BLaER1 treated with 17β-estradiol and CSF1 and Interleukin-3, amounts not matched to agents 10 nM and 100 nM (cell line): ENCODE data around the gene CAP1.
A peak's percentile ranks its signal among the peaks of the same experiment; 100 is the strongest.

ENCODE experiments used
- H3K27ac ChIP-seq, 11 experiments: shearing (Covaris generic); formaldehyde crosslinking; 2 replicates each; pipeline ENCODE4 v1.8.1; 2022
- H3K27me3 ChIP-seq, 11 experiments: shearing (Covaris generic); formaldehyde crosslinking; 2 replicates each; pipeline ENCODE4 v1.8.1; 2022
- H3K36me3 ChIP-seq, 11 experiments: shearing (Covaris generic); formaldehyde crosslinking; 2 replicates each; pipeline ENCODE4 v1.8.1; 2022
- H3K4me1 ChIP-seq, 10 experiments: shearing (Covaris generic); formaldehyde crosslinking; 2 replicates each; pipeline ENCODE4 v1.8.1; 2022
- H3K4me2 ChIP-seq, 11 experiments: shearing (Covaris generic); formaldehyde crosslinking; 2 replicates each; pipeline ENCODE4 v1.8.1; 2022
- H3K4me3 ChIP-seq, 10 experiments: shearing (Covaris generic); formaldehyde crosslinking; 2 replicates each; pipeline ENCODE4 v1.8.1; 2022
- H3K9ac ChIP-seq, 11 experiments: shearing (Covaris generic); formaldehyde crosslinking; 2 replicates each; pipeline ENCODE4 v1.8.1; 2022
- H3K9me3 ChIP-seq, 11 experiments: shearing (Covaris generic); formaldehyde crosslinking; replicated peaks in 1 of 11; 2 replicates each; pipeline ENCODE4 v1.8.1; 2022
- H4K20me1 ChIP-seq, 11 experiments: shearing (Covaris generic); formaldehyde crosslinking; 2 replicates each; pipeline ENCODE4 v1.8.1; 2022
- Cebpa-rat ChIP-seq, 11 experiments: shearing (Covaris generic); IDR thresholded peaks; 2 replicates each; pipeline ENCODE4 v1.8.1; 2022

Gene CAP1

DNA sequence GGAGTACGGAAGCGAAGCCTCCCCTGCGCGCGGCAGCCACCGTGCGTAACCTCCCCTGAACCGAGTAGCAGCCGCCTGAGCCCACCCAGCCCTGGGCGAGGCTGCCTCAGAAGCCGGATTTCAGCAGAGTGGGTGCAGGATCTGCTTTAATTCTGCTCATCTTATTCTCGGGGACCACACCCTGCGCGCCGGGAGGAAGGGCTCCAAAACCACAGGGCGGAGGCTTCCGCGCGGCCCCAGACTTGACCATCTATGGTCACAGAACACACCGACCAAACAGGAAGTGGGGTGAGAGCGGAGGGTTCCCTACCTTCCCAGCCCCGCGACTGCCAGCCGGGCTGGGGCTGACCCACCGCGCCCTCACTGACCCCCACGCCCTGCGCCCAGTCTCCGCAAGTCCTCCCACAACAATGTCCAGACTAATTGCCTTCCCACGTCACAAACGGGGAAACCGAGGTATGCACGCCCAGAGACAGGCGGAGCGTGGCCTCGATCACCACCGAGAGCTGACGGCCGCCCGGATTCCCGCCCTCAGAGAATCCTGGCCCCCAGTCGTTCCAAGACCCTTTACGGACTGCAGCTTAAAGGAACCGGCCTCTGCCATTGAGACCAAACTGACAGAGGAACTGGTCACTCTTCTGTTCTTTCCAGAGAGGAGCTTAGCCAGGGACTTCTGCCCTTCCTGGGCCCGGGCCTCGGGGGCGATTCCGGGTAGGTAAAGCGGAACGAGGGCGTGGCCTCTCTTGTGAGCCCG, 595 bp upstream of the CAP1 start:
- Histone ChIP-seq H3K4me2 (peak overlapping the region; percentile 65 to 92 (median 89)), H3K9me3 (no peaks in the 10 kb centered on the region), H3K9ac (peak overlapping the region; percentile 92 to 98 (median 97)), H3K27ac (peak overlapping the region; percentile 93 to 99 (median 98)), H4K20me1 (peaks cover 30 to 39% (median 36%) of the 10 kb centered on the region in 11 experiments; a peak in 21 of 22 replicates), H3K4me1 (peaks cover 68 to 79% (median 75%) of the 10 kb centered on the region in 10 experiments), H3K27me3 (no peaks in the 10 kb centered on the region), H3K36me3 (peaks cover 22 to 38% (median 31%) of the 10 kb centered on the region in 11 experiments), H3K4me3 (peak overlapping the region; percentile 70 to 100 (median 98))
- no peak for TF ChIP-seq Cebpa-rat (IDR thresholded peaks at IDR 0.05)

DNA sequence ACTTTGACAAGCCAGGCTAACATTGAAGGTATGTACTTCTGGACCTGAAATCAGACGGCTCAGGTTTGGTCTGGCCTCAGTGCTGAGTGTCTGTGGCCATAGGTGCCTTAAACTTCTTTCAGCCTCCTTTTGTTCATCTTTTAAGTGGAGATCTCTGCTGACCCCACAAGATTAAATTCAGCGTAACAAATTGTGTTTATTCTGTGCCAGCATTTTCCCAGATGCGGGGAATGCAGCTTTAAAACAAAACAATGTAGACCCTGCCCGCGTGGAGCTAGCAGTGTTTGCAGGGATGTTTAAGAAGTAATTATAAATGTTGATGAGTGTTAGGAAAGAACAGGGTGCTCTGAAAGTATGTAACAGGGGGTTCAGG, 923 bp downstream of the CAP1 start:
- Histone ChIP-seq H4K20me1 (peaks cover 45 to 54% (median 51%) of the 10 kb centered on the region in 11 experiments; a peak in 21 of 22 replicates), H3K4me2 (peak overlapping the region; percentile 84 to 100 (median 94))

DNA sequence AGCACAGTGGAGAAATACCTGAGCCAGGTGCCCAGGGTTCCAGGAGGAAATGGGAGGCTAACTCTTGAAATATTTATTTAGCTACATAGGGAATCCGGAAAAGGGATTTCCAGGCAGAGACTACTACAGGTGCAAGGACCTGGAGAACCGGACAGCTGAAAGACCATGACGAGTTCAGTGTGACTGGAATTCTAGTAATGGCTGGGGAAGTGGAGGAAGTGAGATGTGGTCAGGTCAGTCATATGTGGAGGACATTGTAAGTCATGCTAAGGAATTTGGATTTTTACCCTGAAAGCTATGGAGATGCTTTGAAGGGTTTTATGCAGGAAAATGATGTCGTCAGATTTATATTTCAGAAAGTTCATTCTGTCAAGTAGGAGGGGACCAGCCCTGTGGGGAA, 1.8 kb downstream of the CAP1 start:
- Histone ChIP-seq H3K36me3 (peaks cover 44 to 62% (median 55%) of the 10 kb centered on the region in 11 experiments), H3K4me3 (peak overlapping the region; percentile 70 to 100 (median 98)), H4K20me1 (peaks cover 53 to 63% (median 59%) of the 10 kb centered on the region in 11 experiments; a peak in 21 of 22 replicates), H3K4me1 (peaks cover 50 to 76% (median 66%) of the 10 kb centered on the region in 10 experiments), H3K27me3 (no peaks in the 10 kb centered on the region), H3K27ac (peak overlapping the region in 9 of 11 experiments; percentile 93 to 99 (median 98); a peak in 17 of 22 replicates), H3K9me3 (no peaks in the 10 kb centered on the region), H3K4me2 (peak overlapping the region; percentile 84 to 100 (median 94)), H3K9ac (peak overlapping the region; percentile 92 to 98 (median 97))
- TF ChIP-seq Cebpa-rat (IDR thresholded peaks at IDR 0.05) = no peak

More for the DNA sequence above, 923 bp downstream of the CAP1 start:
- no peak for TF ChIP-seq Cebpa-rat (IDR thresholded peaks at IDR 0.05)
- H3K4me1 ChIP-seq = peaks cover 56 to 76% (median 72%) of the 10 kb centered on the region in 10 experiments
- peak overlapping the region; percentile 83 to 99 (median 98) for H3K27ac ChIP-seq
- H3K4me3 ChIP-seq = peak overlapping the region; percentile 70 to 100 (median 98)
- H3K27me3 ChIP-seq = no peaks in the 10 kb centered on the region
- peaks cover 37 to 53% (median 47%) of the 10 kb centered on the region in 11 experiments for H3K36me3 ChIP-seq
- peak overlapping the region; percentile 92 to 98 (median 97) for H3K9ac ChIP-seq
- no peaks in the 10 kb centered on the region for H3K9me3 ChIP-seq

DNA sequence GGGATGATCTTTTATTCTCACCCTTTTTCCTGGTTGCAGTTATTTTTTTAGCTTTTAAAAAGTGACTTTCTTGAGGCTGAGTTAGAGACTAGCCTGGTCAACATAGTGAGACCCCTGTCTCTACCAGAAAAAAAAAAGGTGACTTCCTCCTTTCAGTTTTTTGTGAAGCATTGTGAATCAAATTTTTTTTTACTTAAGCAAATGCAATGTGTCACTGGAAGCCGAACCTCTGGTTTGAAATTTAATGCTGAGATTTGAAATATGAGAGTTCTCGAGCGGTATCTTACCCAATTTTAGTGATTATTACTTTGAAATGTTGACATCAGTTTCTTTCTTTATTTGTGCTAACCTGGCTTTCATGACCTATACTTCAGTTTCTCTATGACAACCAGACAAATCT, 3.6 kb downstream of the CAP1 start:
- H3K4me1 ChIP-seq = peaks cover 34 to 76% (median 62%) of the 10 kb centered on the region in 10 experiments
- peak overlapping the region; percentile 84 to 100 (median 94); a peak in 19 of 22 replicates for H3K4me2 ChIP-seq
- H3K27me3 ChIP-seq = no peaks in the 10 kb centered on the region
- H3K27ac ChIP-seq = peak overlapping the region in 8 of 11 experiments; percentile 1 to 99 (median 98); a peak in 10 of 22 replicates
- peaks cover 67 to 81% (median 76%) of the 10 kb centered on the region in 11 experiments for H4K20me1 ChIP-seq
- no peak for TF ChIP-seq Cebpa-rat (IDR thresholded peaks at IDR 0.05)
- H3K9ac ChIP-seq = peak overlapping the region in 8 of 11 experiments; percentile 3 to 98 (median 94); a peak in 11 of 22 replicates
- H3K4me3 ChIP-seq = peak overlapping the region in 6 of 10 experiments; percentile 70 to 99 (median 94); a peak in 11 of 20 replicates
- H3K36me3 ChIP-seq = peaks cover 61 to 79% (median 73%) of the 10 kb centered on the region in 11 experiments
- no peaks in the 10 kb centered on the region for H3K9me3 ChIP-seq

DNA sequence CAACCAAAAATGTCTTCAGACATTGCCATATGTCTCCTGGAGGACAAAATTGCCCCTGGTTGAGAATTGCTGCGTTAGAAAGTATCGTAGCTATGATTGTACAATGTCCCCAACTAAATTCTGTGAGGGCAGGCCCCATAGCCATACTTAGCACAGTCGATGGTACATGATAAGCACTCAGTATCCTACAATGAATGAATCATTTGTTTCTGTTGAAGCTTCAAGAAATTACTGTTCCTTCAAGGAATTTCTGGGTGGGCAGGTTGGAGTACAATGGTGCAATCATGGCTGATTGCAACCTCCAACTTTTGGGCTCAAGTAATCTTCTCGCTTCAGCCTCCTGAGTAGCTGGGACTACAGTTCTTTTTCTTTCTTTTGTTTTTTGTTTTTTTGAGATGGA, 4.7 kb downstream of the CAP1 start:
- H3K27me3 ChIP-seq = no peaks in the 10 kb centered on the region
- peak overlapping the region in 4 of 11 experiments; percentile 5 to 93 (median 30); a peak in 3 of 22 replicates for H3K9ac ChIP-seq
- TF ChIP-seq Cebpa-rat (IDR thresholded peaks at IDR 0.05) = no peak
- peaks cover 67 to 92% (median 85%) of the 10 kb centered on the region in 11 experiments for H4K20me1 ChIP-seq
- no peaks in the 10 kb centered on the region for H3K9me3 ChIP-seq
- peak overlapping the region in 9 of 11 experiments; percentile 16 to 100 (median 93); a peak in 17 of 22 replicates for H3K4me2 ChIP-seq
- H3K27ac ChIP-seq = peak overlapping the region in 6 of 11 experiments; percentile 6 to 38 (median 12); a peak in 6 of 22 replicates
- peaks cover 32 to 86% (median 71%) of the 10 kb centered on the region in 10 experiments for H3K4me1 ChIP-seq
- peaks cover 61 to 89% (median 83%) of the 10 kb centered on the region in 11 experiments for H3K36me3 ChIP-seq
- H3K4me3 ChIP-seq = peak overlapping the region in 4 of 10 experiments; percentile 3 to 98 (median 90); a peak in 6 of 20 replicates

DNA sequence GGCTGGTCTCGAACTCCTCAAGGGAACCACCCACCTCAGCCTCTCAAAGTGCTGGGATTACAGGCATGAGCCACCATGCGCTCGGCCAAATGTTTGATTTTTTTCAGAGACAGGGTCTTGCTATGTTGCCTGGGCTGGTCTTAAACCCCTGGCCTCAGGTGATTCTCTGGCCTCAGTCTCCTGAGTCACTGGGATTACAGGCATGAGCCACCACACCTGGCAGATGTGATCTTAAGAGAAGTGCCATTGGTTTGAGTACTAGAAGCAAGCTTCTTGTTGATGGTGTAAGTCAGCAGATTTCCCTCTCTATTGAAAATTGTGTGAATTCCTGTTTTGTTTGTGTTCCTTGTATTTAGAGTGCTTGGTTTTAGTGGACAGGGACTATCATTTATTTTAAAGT, 5.2 kb downstream of the CAP1 start:
- Histone ChIP-seq H3K36me3 (peaks cover 61 to 89% (median 84%) of the 10 kb centered on the region in 11 experiments), H3K27ac (peak overlapping the region in 5 of 11 experiments; percentile 6 to 38 (median 14); a peak in 6 of 22 replicates), H3K4me3 (peak overlapping the region in 3 of 10 experiments; percentile 32 to 98 (median 87); a peak in 4 of 20 replicates), H3K27me3 (no peaks in the 10 kb centered on the region), H3K4me1 (peaks cover 36 to 92% (median 77%) of the 10 kb centered on the region in 10 experiments), H3K9me3 (no peaks in the 10 kb centered on the region), H4K20me1 (peaks cover 67 to 98% (median 85%) of the 10 kb centered on the region in 11 experiments), H3K9ac (peak overlapping the region in 3 of 11 experiments; percentile 3 to 93 (median 48); a peak in 4 of 22 replicates), H3K4me2 (peak overlapping the region in 9 of 11 experiments; percentile 16 to 100 (median 93); a peak in 16 of 22 replicates)
- TF ChIP-seq Cebpa-rat (IDR thresholded peaks at IDR 0.05) = no peak

DNA sequence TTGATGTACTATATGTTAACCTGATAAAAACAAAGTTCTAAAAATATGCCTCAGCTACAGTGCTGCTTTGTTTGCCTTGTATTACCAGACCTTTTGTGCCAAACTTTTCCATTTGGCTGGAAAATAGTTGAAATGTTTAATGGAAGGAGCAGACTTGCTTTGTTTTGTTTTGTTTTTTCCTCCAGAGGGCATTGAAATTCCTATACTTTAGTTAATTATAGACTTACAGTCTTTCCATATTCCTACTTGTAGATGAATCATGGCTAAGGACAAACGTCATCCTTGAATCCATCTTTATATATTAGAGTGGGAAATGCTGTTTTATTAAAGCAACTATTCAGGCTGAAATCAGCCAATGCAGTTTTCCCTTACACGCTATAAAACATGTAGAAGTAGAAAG, 6.7 kb downstream of the CAP1 start:
- Histone ChIP-seq H3K9me3 (no peaks in the 10 kb centered on the region), H3K4me3 (no peak overlapping the region), H3K4me1 (peaks cover 30 to 100% (median 85%) of the 10 kb centered on the region in 10 experiments), H3K36me3 (peaks cover 62 to 95% (median 90%) of the 10 kb centered on the region in 11 experiments), H3K27ac (peak overlapping the region in 1 of 11 experiments; percentile 8; a peak in 2 of 22 replicates), H4K20me1 (peaks cover 62 to 100% (median 76%) of the 10 kb centered on the region in 11 experiments), H3K4me2 (peak overlapping the region in 5 of 11 experiments; percentile 59 to 100 (median 97); a peak in 10 of 22 replicates), H3K27me3 (no peaks in the 10 kb centered on the region), H3K9ac (peak overlapping the region in 1 of 11 experiments; percentile 16; a peak in 1 of 22 replicates)
- TF ChIP-seq Cebpa-rat (IDR thresholded peaks at IDR 0.05) = no peak

DNA sequence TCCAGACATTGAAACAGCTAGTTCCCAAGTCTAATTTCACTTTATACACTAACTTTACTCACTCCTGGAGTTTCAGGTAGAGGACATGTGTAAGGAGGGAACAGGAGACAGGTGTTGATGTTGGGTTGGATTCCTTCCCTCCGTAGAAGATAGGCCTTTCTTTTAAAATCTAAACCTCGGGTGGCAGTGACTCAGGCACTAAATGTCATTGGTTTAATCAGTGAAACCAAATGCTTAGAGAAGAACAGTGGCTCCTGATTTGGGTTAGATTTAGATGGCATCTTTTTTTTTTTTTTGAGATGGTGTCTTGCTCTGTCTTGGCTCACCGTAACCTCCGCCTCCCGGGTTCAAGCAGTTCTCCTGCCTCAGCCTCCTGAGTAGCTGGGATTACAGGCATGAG, 7.2 kb downstream of the CAP1 start:
- no peak for TF ChIP-seq Cebpa-rat (IDR thresholded peaks at IDR 0.05)
- Histone ChIP-seq H3K4me3 (no peak overlapping the region), H3K4me1 (peaks cover 25 to 100% (median 85%) of the 10 kb centered on the region in 10 experiments), H3K27ac (peak overlapping the region in 2 of 11 experiments; percentile 8 to 19; a peak in 3 of 22 replicates), H3K36me3 (peaks cover 57 to 94% (median 89%) of the 10 kb centered on the region in 11 experiments), H3K9me3 (no peaks in the 10 kb centered on the region), H4K20me1 (peaks cover 58 to 100% (median 71%) of the 10 kb centered on the region in 11 experiments), H3K4me2 (peak overlapping the region in 5 of 11 experiments; percentile 59 to 100 (median 97); a peak in 12 of 22 replicates), H3K9ac (peak overlapping the region in 1 of 11 experiments; percentile 16; a peak in 2 of 22 replicates), H3K27me3 (no peaks in the 10 kb centered on the region)
